Neural progenitor cell (in vitro differentiated cells): ENCODE measurements around the gene GRM8. TPM values are rescaled to one million over a fixed set of nuclear protein-coding genes. Genes with fewer than 3 reads are reported as not detected.

Experiments
- DNase-seq: peaks from one replicate; pipeline ENCODE4 v3.0.0-alpha.2; 2016; ENCODE audit warnings: low spot score
- H2AFZ ChIP-seq: fragments of 200-600 bp; sonication (generic); replicated peaks from 2 replicates; pipeline ENCODE4 v1.6.1; 2016; ENCODE audit warnings: antibody characterized with exemption
- H3F3A ChIP-seq: fragments of 200-600 bp; sonication (generic); 2 replicates; pipeline ENCODE4 v1.6.1; 2016; ENCODE audit warnings: antibody characterized with exemption, low read depth
- H3K27ac ChIP-seq: fragments of 200-600 bp; sonication (generic); 2 replicates; pipeline ENCODE4 v1.5.1; 2016; ENCODE audit warnings: mild to moderate bottlenecking
- H3K27me3 ChIP-seq: fragments of 200-600 bp; sonication (generic); 2 replicates; pipeline ENCODE4 v1.6.1; 2016; ENCODE audit warnings: mild to moderate bottlenecking, moderate library complexity
- H3K36me3 ChIP-seq: fragments of 200-600 bp; sonication (generic); 2 replicates; pipeline ENCODE4 v1.5.1; 2016
- H3K4me1 ChIP-seq: fragments of 200-600 bp; sonication (generic); 2 replicates; pipeline ENCODE4 v1.6.1; 2016; ENCODE audit warnings: mixed run types
- H3K4me2 ChIP-seq: fragments of 200-600 bp; sonication (generic); 2 replicates; pipeline ENCODE4 v1.6.1; 2016
- H3K4me3 ChIP-seq: fragments of 200-600 bp; sonication (generic); 2 replicates; pipeline ENCODE4 v1.5.1; 2016
- H3K79me2 ChIP-seq: fragments of 200-600 bp; sonication (generic); 2 replicates; pipeline ENCODE4 v1.6.1; 2016; ENCODE audit warnings: low read depth
- H3K9ac ChIP-seq: fragments of 200-600 bp; sonication (generic); 2 replicates; pipeline ENCODE4 v1.6.1; 2016
- H3K9me3 ChIP-seq: fragments of 200-600 bp; sonication (generic); 2 replicates; pipeline ENCODE4 v1.5.1; 2016; ENCODE audit warnings: low read depth
- H4K20me1 ChIP-seq: fragments of 200-600 bp; sonication (generic); 2 replicates; pipeline ENCODE4 v1.6.1; 2016; ENCODE audit warnings: low read depth
- H3K27ac Mint-ChIP-seq: 3 replicates; pipeline ENCODE4 v1.8.0; 2021; ENCODE audit warnings: mixed read lengths
- H3K27me3 Mint-ChIP-seq: 2 replicates; pipeline ENCODE4 v1.8.0; 2022; ENCODE audit warnings: low read depth, mild to moderate bottlenecking, inconsistent platforms, moderate library complexity, mixed read lengths; ENCODE audit not compliant: insufficient read depth
- H3K36me3 Mint-ChIP-seq: 3 replicates; pipeline ENCODE4 v1.8.0; 2021; ENCODE audit warnings: mixed read lengths
- H3K4me1 Mint-ChIP-seq: 3 replicates; pipeline ENCODE4 v1.8.0; 2021; ENCODE audit warnings: mixed read lengths
- H3K4me3 Mint-ChIP-seq: 3 replicates; pipeline ENCODE4 v1.8.0; 2021; ENCODE audit warnings: mild to moderate bottlenecking, moderate library complexity, mixed read lengths
- H3K9me3 Mint-ChIP-seq: 3 replicates; pipeline ENCODE4 v1.8.0; 2020; ENCODE audit warnings: mixed read lengths
- EZH2 ChIP-seq: fragments of 200-600 bp; sonication (generic); IDR thresholded peaks from 2 replicates; pipeline ENCODE4 v1.6.1; 2017; ENCODE audit warnings: antibody characterized with exemption, mild to moderate bottlenecking, moderate library complexity
- EZH2phosphoT487 ChIP-seq: fragments of 200-600 bp; sonication (generic); IDR thresholded peaks from 2 replicates; pipeline ENCODE4 v1.6.1; 2017; ENCODE audit warnings: antibody characterized with exemption
- total RNA-seq: library from RNA; depleted of rRNA; stranded (reverse); fragments of >200 nt; gene quantifications from 2 replicates; pipeline ENCODE4 v1.2.3, GENCODE V29; 2015; ENCODE audit warnings: low replicate concordance
- TF ChIP-seq, protein P1 (sequence below): fragments of 200-600 bp; sonication (generic); IDR thresholded peaks from 2 replicates; pipeline ENCODE4 v1.5.1; 2017; ENCODE audit warnings: antibody characterized with exemption, mild to moderate bottlenecking

Gene GRM8
- total RNA-seq, 1 donor from 2014 or later = 0.62 TPM

DNA sequence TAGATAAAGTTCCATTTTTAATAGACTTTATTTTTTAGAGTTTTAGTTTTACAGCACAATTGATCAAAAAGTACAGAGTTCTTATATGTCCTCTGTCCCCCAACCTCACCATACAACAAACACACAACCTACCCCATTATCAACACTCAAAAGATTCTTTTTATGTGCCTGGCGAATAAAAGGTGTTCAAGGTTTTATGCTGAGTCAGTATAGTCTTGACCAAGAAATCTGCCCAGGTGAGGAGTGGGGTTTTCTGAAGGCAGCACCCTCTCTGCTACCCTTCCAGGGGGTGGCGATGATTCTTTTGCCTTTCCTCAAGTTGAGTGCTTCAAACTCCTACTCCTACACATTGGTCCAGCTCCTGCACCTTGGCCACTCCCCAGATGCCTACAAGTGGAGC lies 222.9 kb downstream of the GRM8 start:
- H3K27me3 Mint-ChIP-seq = no peaks in the 10 kb centered on the region
- H3K9me3 Mint-ChIP-seq = peaks cover 4% of the 10 kb centered on the region
- H3K4me1 Mint-ChIP-seq = peaks cover 3% of the 10 kb centered on the region
- DNase-seq = no peak
- H2AFZ ChIP-seq = no peak overlapping the region
- no peak overlapping the region for H3K4me2 ChIP-seq
- H3K4me3 ChIP-seq = no peak overlapping the region
- no peaks in the 10 kb centered on the region for H3K36me3 ChIP-seq
- H3K27ac ChIP-seq = no peak overlapping the region
- no peaks in the 10 kb centered on the region for H3K4me1 ChIP-seq
- no peaks in the 10 kb centered on the region for H3F3A ChIP-seq
- H3K9me3 ChIP-seq = no peaks in the 10 kb centered on the region
- H3K9ac ChIP-seq = no peak overlapping the region
- no peaks in the 10 kb centered on the region for H3K79me2 ChIP-seq
- no peak overlapping the region for H3K4me3 Mint-ChIP-seq
- H3K36me3 Mint-ChIP-seq = no peaks in the 10 kb centered on the region
- no peak for TF ChIP-seq EZH2phosphoT487
- TF ChIP-seq EZH2 = no peak
- TF ChIP-seq, protein P1, sequence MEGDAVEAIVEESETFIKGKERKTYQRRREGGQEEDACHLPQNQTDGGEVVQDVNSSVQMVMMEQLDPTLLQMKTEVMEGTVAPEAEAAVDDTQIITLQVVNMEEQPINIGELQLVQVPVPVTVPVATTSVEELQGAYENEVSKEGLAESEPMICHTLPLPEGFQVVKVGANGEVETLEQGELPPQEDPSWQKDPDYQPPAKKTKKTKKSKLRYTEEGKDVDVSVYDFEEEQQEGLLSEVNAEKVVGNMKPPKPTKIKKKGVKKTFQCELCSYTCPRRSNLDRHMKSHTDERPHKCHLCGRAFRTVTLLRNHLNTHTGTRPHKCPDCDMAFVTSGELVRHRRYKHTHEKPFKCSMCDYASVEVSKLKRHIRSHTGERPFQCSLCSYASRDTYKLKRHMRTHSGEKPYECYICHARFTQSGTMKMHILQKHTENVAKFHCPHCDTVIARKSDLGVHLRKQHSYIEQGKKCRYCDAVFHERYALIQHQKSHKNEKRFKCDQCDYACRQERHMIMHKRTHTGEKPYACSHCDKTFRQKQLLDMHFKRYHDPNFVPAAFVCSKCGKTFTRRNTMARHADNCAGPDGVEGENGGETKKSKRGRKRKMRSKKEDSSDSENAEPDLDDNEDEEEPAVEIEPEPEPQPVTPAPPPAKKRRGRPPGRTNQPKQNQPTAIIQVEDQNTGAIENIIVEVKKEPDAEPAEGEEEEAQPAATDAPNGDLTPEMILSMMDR = no peak
- no peaks in the 10 kb centered on the region for H4K20me1 ChIP-seq
- no peaks in the 10 kb centered on the region for H3K27me3 ChIP-seq
- H3K27ac Mint-ChIP-seq = no peak overlapping the region

DNA sequence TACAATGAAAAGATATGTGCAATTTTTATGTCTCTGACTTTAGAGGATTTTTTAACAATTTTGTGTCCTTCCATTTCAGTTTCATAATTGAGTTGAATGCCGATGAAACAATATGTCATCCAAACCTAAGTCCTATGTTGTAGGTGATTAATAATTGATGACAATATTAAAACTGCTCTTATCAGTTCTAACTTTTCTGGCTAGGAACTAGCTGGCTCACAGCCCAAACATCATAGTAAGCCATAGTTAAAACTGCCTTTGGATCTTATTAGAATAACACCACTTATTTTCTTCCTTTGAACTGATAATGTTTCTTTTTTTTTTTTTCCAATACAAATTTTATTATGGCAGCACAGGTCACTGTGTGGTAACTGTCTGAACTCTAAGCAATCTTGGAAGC lies 230.9 kb downstream of the GRM8 start:
- Mint-ChIP-seq H3K4me1 (no peaks in the 10 kb centered on the region), H3K4me3 (no peak overlapping the region), H3K27ac (no peak overlapping the region), H3K27me3 (no peaks in the 10 kb centered on the region), H3K36me3 (no peaks in the 10 kb centered on the region), H3K9me3 (no peaks in the 10 kb centered on the region)
- Histone ChIP-seq H3K4me2 (no peak overlapping the region), H3K4me1 (no peaks in the 10 kb centered on the region), H3K9me3 (no peaks in the 10 kb centered on the region), H3K36me3 (no peaks in the 10 kb centered on the region), H3K27ac (no peak overlapping the region), H3K4me3 (no peak overlapping the region), H4K20me1 (no peaks in the 10 kb centered on the region), H3K9ac (no peak overlapping the region), H3F3A (no peaks in the 10 kb centered on the region), H3K79me2 (no peaks in the 10 kb centered on the region), H3K27me3 (no peaks in the 10 kb centered on the region), H2AFZ (no peak overlapping the region)
- DNase-seq = no peak
- TF ChIP-seq EZH2phosphoT487 = no peak
- no peak for TF ChIP-seq EZH2
- TF ChIP-seq, protein P1 = no peak

DNA sequence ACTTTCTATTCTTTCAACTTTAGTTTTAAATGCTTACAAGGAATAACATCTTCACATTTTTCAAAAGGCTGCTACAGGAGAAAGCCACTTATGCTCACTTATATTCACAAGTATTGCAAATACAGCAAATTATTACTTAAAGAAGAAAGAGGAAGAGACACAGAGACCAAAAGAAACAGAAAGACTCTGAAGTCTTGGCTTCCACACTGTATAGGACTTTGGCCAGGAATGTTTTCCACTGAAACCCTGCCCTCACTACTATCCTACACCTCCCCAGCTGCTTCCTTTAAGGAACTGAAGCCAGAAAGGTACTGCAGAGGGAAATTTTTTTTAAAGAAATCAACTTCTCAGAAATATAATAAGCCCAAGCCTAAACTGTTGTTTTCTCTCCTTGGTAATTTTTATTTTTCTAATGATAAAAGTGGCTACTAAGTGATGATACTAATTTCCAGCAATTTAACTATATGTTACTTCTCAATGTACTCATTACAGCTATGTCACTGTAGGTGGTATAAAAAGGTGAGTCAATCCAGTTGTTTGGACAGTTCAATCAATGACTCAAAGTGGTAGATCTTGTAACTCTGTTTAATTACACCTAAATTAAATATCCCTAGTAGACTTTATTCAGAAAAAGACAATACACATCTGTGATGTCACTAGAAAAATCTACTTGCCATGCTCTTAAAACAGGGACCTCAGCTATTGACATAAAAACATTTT lies 231.6 kb downstream of the GRM8 start:
- TF ChIP-seq EZH2 = no peak
- no peak for TF ChIP-seq EZH2phosphoT487
- TF ChIP-seq, protein P1 = no peak
- H4K20me1 ChIP-seq = no peaks in the 10 kb centered on the region
- no peak overlapping the region for H3K27ac ChIP-seq
- no peaks in the 10 kb centered on the region for H3K79me2 ChIP-seq
- no peak overlapping the region for H3K9ac ChIP-seq
- H2AFZ ChIP-seq = no peak overlapping the region
- no peaks in the 10 kb centered on the region for H3K36me3 ChIP-seq
- H3K36me3 Mint-ChIP-seq = no peaks in the 10 kb centered on the region
- no peak overlapping the region for H3K4me2 ChIP-seq
- no peaks in the 10 kb centered on the region for H3K9me3 Mint-ChIP-seq
- no peaks in the 10 kb centered on the region for H3K27me3 ChIP-seq
- no peaks in the 10 kb centered on the region for H3K27me3 Mint-ChIP-seq
- no peak overlapping the region for H3K4me3 Mint-ChIP-seq
- no peaks in the 10 kb centered on the region for H3K4me1 ChIP-seq
- H3K4me1 Mint-ChIP-seq = no peaks in the 10 kb centered on the region
- H3K9me3 ChIP-seq = no peaks in the 10 kb centered on the region
- no peak overlapping the region for H3K4me3 ChIP-seq
- no peak for DNase-seq
- no peaks in the 10 kb centered on the region for H3F3A ChIP-seq
- no peak overlapping the region for H3K27ac Mint-ChIP-seq
